Immature natural killer cell (primary cell): ENCODE data around the gene SLC6A19. TPM values are rescaled to one million over a fixed set of nuclear protein-coding genes. Genes with fewer than 3 reads are reported as not detected.

Experiments used
- DNase-seq, 3 donors: peaks; one replicate each; pipeline ENCODE4 v3.0.0; 2022; ENCODE audit warnings: mixed read lengths in 1 of 3
- H3K27ac Mint-ChIP-seq, 6 donors: one replicate each; pipeline ENCODE4 v1.8.0; 2020; ENCODE audit warnings: mixed read lengths in 6 of 6, mild to moderate bottlenecking in 5 of 6, inconsistent platforms in 4 of 6, moderate library complexity in 3 of 6
- H3K27me3 Mint-ChIP-seq, 3 donors: one replicate each; pipeline ENCODE4 v1.8.0; 2020 to 2021; ENCODE audit warnings: low read depth in 3 of 3, mild to moderate bottlenecking in 3 of 3, mixed read lengths in 3 of 3, moderate library complexity in 3 of 3, inconsistent platforms in 1 of 3
- H3K36me3 Mint-ChIP-seq, 3 donors: one replicate each; pipeline ENCODE4 v1.8.0; 2020; ENCODE audit warnings: mixed read lengths in 3 of 3, inconsistent platforms in 2 of 3, mild to moderate bottlenecking in 2 of 3
- H3K4me1 Mint-ChIP-seq, 2 donors: one replicate each; pipeline ENCODE4 v1.8.0; 2020; ENCODE audit warnings: inconsistent platforms in 2 of 2, mild to moderate bottlenecking in 2 of 2, mixed read lengths in 2 of 2, moderate library complexity in 1 of 2
- H3K4me3 Mint-ChIP-seq, 5 donors: one replicate each; pipeline ENCODE4 v1.8.0; 2020; ENCODE audit warnings: mild to moderate bottlenecking in 5 of 5, mixed read lengths in 5 of 5, inconsistent platforms in 3 of 5, moderate library complexity in 3 of 5
- H3K9me3 Mint-ChIP-seq, 6 donors: one replicate each; pipeline ENCODE4 v1.8.0; 2020; ENCODE audit warnings: mild to moderate bottlenecking in 6 of 6, mixed read lengths in 6 of 6, inconsistent platforms in 4 of 6, moderate library complexity in 3 of 6
- polyA plus RNA-seq, 3 donors: library from polyadenylated mRNA; unstranded; fragments of 300-500 nt; fragmentation: Illumina TruSeq; gene quantifications; one replicate each; pipeline ENCODE4 v1.2.3, GENCODE V29; 2021

The SLC6A19 gene
- polyA plus RNA-seq, 3 donors from 2014 or later: not detected

GRCh38 chr5:1216211-1216917, 15.0 kb downstream of the SLC6A19 start:
- peaks cover 0 to 6% (median 0%) of the 10 kb centered on the region in 3 donors for H3K27me3 Mint-ChIP-seq
- no peak for DNase-seq
- no peaks in the 10 kb centered on the region for H3K36me3 Mint-ChIP-seq
- no peak overlapping the region for H3K4me3 Mint-ChIP-seq
- H3K9me3 Mint-ChIP-seq: no peaks in the 10 kb centered on the region
- H3K4me1 Mint-ChIP-seq: no peaks in the 10 kb centered on the region
- no peak overlapping the region for H3K27ac Mint-ChIP-seq

- no peaks in the 10 kb centered on the region for H3K36me3 Mint-ChIP-seq
- no peak overlapping the region for H3K4me3 Mint-ChIP-seq
- no peaks in the 10 kb centered on the region for H3K9me3 Mint-ChIP-seq
- peaks cover 0 to 6% (median 2%) of the 10 kb centered on the region in 3 donors for H3K27me3 Mint-ChIP-seq
- H3K4me1 Mint-ChIP-seq: no peaks in the 10 kb centered on the region
- no peak overlapping the region for H3K27ac Mint-ChIP-seq
- DNase-seq: no peak
These were observed 15.5 kb downstream of the SLC6A19 start for GRCh38 chr5:1216918-1217295.

- no peaks in the 10 kb centered on the region for H3K4me1 Mint-ChIP-seq
- H3K36me3 Mint-ChIP-seq: no peaks in the 10 kb centered on the region
- peaks cover 0 to 4% (median 2%) of the 10 kb centered on the region in 3 donors for H3K27me3 Mint-ChIP-seq
- H3K4me3 Mint-ChIP-seq: no peak overlapping the region
- H3K9me3 Mint-ChIP-seq: no peaks in the 10 kb centered on the region
- no peak for DNase-seq
- no peak overlapping the region for H3K27ac Mint-ChIP-seq
These were observed 16.3 kb downstream of the SLC6A19 start for GRCh38 chr5:1217596-1218206.

GRCh38 chr5:1218351-1219080, 17.1 kb downstream of the SLC6A19 start:
- DNase-seq: no peak
- no peak overlapping the region for H3K27ac Mint-ChIP-seq
- H3K9me3 Mint-ChIP-seq: no peaks in the 10 kb centered on the region

GRCh38 chr5:1219098-1219767, 17.8 kb downstream of the SLC6A19 start:
- H3K4me3 Mint-ChIP-seq: no peak overlapping the region
- H3K27ac Mint-ChIP-seq: no peak overlapping the region
- DNase-seq: no peak
- H3K9me3 Mint-ChIP-seq: no peaks in the 10 kb centered on the region
- H3K4me1 Mint-ChIP-seq: no peaks in the 10 kb centered on the region
- peaks cover 0 to 4% (median 2%) of the 10 kb centered on the region in 3 donors for H3K27me3 Mint-ChIP-seq
- no peaks in the 10 kb centered on the region for H3K36me3 Mint-ChIP-seq

More at GRCh38 chr5:1218351-1219080, 17.1 kb downstream of the SLC6A19 start:
- Mint-ChIP-seq H3K36me3 (no peaks in the 10 kb centered on the region), H3K4me3 (no peak overlapping the region), H3K4me1 (no peaks in the 10 kb centered on the region), H3K27me3 (peaks cover 0 to 4% (median 2%) of the 10 kb centered on the region in 3 donors)

GRCh38 chr5:1219768-1220100, 18.3 kb downstream of the SLC6A19 start:
- DNase-seq: no peak
- Mint-ChIP-seq H3K4me1 (no peaks in the 10 kb centered on the region), H3K27ac (no peak overlapping the region), H3K4me3 (no peak overlapping the region), H3K9me3 (no peaks in the 10 kb centered on the region), H3K36me3 (no peaks in the 10 kb centered on the region), H3K27me3 (peaks cover 0 to 4% (median 2%) of the 10 kb centered on the region in 3 donors)

- H3K27me3 Mint-ChIP-seq: peaks cover 0 to 5% (median 2%) of the 10 kb centered on the region in 3 donors
- H3K4me3 Mint-ChIP-seq: no peak overlapping the region
- no peaks in the 10 kb centered on the region for H3K4me1 Mint-ChIP-seq
- DNase-seq: no peak
- H3K27ac Mint-ChIP-seq: no peak overlapping the region
- no peaks in the 10 kb centered on the region for H3K36me3 Mint-ChIP-seq
- H3K9me3 Mint-ChIP-seq: no peaks in the 10 kb centered on the region
These were observed 19.0 kb downstream of the SLC6A19 start for GRCh38 chr5:1220351-1220750.

GRCh38 chr5:1220831-1221230, 19.4 kb downstream of the SLC6A19 start:
- Mint-ChIP-seq H3K9me3 (no peaks in the 10 kb centered on the region), H3K27ac (no peak overlapping the region), H3K36me3 (no peaks in the 10 kb centered on the region), H3K4me1 (no peaks in the 10 kb centered on the region), H3K27me3 (peaks cover 0 to 5% (median 2%) of the 10 kb centered on the region in 3 donors), H3K4me3 (no peak overlapping the region)
- no peak for DNase-seq

- no peak for DNase-seq
- Mint-ChIP-seq H3K4me1 (no peaks in the 10 kb centered on the region), H3K9me3 (no peaks in the 10 kb centered on the region), H3K27me3 (peaks cover under 1 to 5% (median 2%) of the 10 kb centered on the region in 3 donors), H3K27ac (no peak overlapping the region), H3K36me3 (no peaks in the 10 kb centered on the region), H3K4me3 (no peak overlapping the region)
These were observed 20.3 kb downstream of the SLC6A19 start for GRCh38 chr5:1221721-1222120.

GRCh38 chr5:1222147-1222546, 20.8 kb downstream of the SLC6A19 start:
- Mint-ChIP-seq H3K27ac (peak overlapping the region in 1 of 6 donors; percentile 1), H3K36me3 (no peaks in the 10 kb centered on the region), H3K27me3 (peaks cover 2 to 7% (median 2%) of the 10 kb centered on the region in 3 donors), H3K9me3 (no peaks in the 10 kb centered on the region), H3K4me1 (no peaks in the 10 kb centered on the region), H3K4me3 (no peak overlapping the region)
- no peak for DNase-seq

- no peaks in the 10 kb centered on the region for H3K36me3 Mint-ChIP-seq
- peaks cover 2 to 9% (median 6%) of the 10 kb centered on the region in 3 donors for H3K27me3 Mint-ChIP-seq
- peaks cover 2 to 4% of the 10 kb centered on the region in 2 donors for H3K4me1 Mint-ChIP-seq
- H3K4me3 Mint-ChIP-seq: no peak overlapping the region
- no peak for DNase-seq
- no peaks in the 10 kb centered on the region for H3K9me3 Mint-ChIP-seq
- peak overlapping the region in 1 of 6 donors; percentile 1 for H3K27ac Mint-ChIP-seq
These were observed 21.4 kb downstream of the SLC6A19 start for GRCh38 chr5:1222621-1223277.

GRCh38 chr5:1223278-1223670, 21.9 kb downstream of the SLC6A19 start:
- no peak overlapping the region for H3K4me3 Mint-ChIP-seq

GRCh38 chr5:1224631-1225030, 23.2 kb downstream of the SLC6A19 start:
- peaks cover 7 to 13% (median 11%) of the 10 kb centered on the region in 3 donors for H3K27me3 Mint-ChIP-seq
- no peak for DNase-seq
- H3K4me3 Mint-ChIP-seq: no peak overlapping the region
- H3K4me1 Mint-ChIP-seq: peaks cover 8 to 11% of the 10 kb centered on the region in 2 donors
- no peak overlapping the region for H3K27ac Mint-ChIP-seq
- peaks cover 0 to 1% (median 0%) of the 10 kb centered on the region in 6 donors for H3K9me3 Mint-ChIP-seq
- H3K36me3 Mint-ChIP-seq: no peaks in the 10 kb centered on the region

More at GRCh38 chr5:1223278-1223670, 21.9 kb downstream of the SLC6A19 start:
- Mint-ChIP-seq H3K27ac (no peak overlapping the region), H3K9me3 (no peaks in the 10 kb centered on the region), H3K27me3 (peaks cover 2 to 10% (median 6%) of the 10 kb centered on the region in 3 donors), H3K36me3 (no peaks in the 10 kb centered on the region), H3K4me1 (peaks cover 7 to 9% of the 10 kb centered on the region in 2 donors)
- DNase-seq: no peak
